Activated naive CD4-positive, alpha-beta T cell treated with anti-CD3 and anti-CD28 coated beads, Interleukin-2, amount 10 ng/mL, durations not matched to agents 5 hours and 36 hours (primary cell): ENCODE measurements around the gene HNRNPA1. TPM values are rescaled to one million over a fixed set of nuclear protein-coding genes. Genes with fewer than 3 reads are reported as not detected.

Experiments
- total RNA-seq, 2 experiments: library from RNA; stranded (reverse); gene quantifications; one replicate each; pipeline ENCODE4 v1.2.3, GENCODE V29; 2021

HNRNPA1 gene
- total RNA-seq, result 1,000 to 10,000 TPM; 1,867 to 1,876 TPM

DNA sequence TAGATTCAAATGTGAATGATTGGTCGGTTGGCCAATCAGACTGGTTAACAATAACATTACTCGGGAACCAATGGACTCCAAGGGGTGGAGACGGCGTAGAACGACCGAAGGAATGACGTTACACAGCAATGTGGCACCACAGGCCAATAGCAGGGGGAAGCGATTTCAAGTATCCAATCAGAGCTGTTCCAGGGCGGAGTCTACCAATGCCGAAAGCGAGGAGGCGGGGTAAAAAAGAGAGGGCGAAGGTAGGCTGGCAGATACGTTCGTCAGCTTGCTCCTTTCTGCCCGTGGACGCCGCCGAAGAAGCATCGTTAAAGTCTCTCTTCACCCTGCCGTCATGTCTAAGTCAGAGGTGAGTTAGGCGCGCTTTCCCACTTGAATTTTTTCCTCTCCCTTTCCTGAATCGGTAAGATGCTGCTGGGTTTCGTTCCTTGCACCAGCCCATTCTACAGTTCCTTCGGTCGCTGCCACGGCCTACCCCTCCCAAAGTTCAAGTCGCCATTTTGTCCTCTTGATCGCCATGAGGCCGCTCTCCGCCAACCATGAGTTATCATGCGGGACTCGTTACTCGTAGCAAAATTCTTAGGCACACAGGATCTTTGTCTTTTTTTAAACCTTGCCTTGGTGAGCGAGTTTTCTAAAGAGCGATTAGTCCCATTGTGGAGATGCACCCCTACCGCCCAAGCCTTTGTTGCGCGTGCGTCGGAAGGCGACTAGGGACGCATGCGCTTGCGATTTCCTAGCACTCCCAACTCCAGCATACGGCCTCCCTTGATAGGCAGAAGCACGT lies at the start of gene HNRNPA1:
HNRNPA1 (plus strand) TSS at position 259 of the 793 bp plus-strand sequence; CDS start at position 341, 82 bp downstream.

DNA sequence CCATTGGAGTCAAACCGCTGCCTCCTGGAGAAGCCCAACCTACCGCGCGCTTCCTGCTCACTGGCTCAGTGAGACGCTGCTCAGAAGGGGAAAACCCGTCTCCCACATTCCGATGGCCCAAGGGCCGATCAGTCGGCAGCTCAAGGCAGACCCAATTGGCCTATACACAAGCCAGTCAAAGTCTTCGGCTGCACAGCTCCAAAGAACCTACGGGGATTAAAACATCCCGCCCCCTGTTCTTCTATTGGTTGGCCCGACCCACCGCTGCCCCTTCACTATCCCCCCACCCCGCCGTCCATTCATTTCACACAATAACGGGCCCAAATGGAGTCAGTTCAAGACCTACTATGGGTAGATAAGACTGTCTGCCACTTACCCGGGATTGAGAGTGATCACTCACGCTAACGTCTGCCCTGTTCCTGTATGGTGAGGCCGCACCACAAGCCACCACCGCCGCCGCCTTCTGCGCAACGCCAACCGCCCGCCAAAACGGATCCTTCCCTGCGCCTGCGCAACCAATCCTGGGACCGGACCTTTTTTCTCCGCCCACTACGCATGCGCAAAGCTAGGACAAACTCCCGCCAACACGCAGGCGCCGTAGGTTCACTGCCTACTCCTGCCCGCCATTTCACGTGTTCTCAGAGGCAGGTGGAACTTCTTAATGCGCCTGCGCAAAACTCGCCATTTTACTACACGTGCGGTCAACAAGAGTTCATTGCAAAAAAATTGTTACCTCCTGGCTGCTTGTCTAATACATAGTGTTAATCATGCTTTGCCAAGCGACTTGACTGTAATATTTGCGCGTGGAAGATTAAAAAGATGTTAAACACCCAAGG lies 676 bp upstream of the HNRNPA1 start, which contains the start of gene CBX5:
CBX5 (minus strand) TSS at position 491 of the 836 bp plus-strand sequence. CDS start 22,472 bp downstream, outside the sequence.

DNA sequence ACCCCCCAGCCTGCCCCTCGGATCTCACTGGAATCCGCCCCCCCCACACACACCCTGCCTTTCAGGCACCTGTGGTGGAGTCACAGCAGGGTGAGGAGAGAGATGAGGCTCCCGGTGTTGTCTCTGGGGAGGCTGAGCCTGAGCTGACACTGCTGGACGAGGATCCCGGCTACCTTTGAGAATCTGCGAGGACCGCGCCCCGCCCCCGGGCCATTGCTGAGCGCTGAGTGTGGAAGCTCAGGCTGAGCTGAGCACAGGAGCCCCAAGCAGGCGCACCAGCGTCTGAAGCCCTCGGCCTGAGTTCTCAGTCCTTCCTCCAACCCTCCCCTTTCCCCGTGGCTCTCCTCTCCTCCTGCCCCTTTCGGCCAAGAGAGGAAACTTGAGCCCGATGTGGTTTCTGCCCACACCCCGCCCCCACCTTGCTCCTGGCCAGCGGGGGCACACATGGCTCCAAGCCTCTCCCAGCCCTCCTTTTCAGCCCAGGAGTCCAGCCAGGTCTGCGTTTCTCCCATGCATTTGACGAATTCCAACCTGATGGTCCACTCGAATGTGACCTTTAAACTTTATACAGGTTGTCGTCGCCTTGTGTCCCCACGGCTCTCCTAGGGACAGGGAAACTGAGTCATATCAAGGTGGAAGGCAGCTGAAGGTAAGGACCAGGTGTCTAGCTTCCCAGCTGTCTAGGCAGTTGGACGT lies 20.4 kb downstream of the HNRNPA1 start, which contains the start of gene NFE2:
NFE2 (minus strand) TSS at position 284 of the 696 bp plus-strand sequence. CDS start 5,767 bp downstream, outside the sequence.

DNA sequence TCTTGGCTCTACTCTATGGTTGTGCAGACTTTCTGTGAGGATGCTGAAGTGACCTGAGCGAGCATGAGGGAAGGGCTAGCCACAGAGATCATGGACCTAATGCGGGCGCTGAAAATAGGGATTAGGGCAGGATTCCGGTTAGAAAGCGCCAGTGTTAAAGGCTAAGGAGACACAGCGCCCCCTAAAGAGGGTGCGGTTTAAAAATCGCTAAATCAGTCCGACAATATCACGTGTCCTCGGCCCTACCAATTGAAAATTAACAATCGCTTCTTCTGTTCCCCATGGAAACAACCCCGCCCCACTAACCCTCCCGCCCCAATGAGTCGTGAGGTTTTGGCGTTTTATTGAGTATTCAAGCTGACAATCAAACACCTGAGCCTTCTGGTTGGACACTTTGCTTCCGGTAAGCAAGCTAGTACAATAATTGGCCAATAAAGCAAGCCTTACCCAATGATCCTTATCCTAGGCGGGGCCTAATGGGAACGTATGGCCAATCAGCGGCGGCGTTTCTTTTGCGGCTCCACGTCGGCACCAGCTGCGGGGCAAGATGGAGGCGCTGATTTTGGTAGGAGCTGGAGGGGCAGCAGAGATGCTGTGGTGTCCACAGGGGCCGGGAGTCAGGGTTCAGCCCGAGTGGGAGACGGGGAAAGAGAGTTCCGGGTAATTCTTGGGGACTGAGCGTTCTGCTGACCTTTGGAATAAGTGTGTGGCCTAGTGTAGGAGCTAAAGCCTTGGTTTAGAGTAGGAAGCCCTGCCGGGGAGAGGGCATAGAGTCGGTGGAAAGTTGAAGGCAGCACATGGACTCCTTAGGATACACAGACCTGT lies 44.3 kb downstream of the HNRNPA1 start, which contains the start of gene COPZ1:
COPZ1 (plus strand) TSS at position 515 of the 825 bp plus-strand sequence; CDS start at position 548, 33 bp downstream.

Other genes starting within 250 kb of the HNRNPA1 start
- not detected for gene HOXC5, start 247.7 kb upstream of the HNRNPA1 start, total RNA-seq
- under 1 TPM in 1 of 2 experiments, not detected in 1; 0.17 TPM for gene HOXC4, start 226.9 kb upstream of the HNRNPA1 start, total RNA-seq
- 10 to 100 TPM; 24.1 to 25.0 TPM for gene SMUG1, start 91.7 kb upstream of the HNRNPA1 start, total RNA-seq
- gene CBX5, start 604 bp upstream of the HNRNPA1 start, total RNA-seq, result 100 to 1,000 TPM; 123 to 131 TPM
- not detected for gene NFE2, start 20.3 kb downstream of the HNRNPA1 start, total RNA-seq
- 100 to 1,000 TPM; 117 to 122 TPM for gene COPZ1, start 44.4 kb downstream of the HNRNPA1 start, total RNA-seq
- under 1 TPM; 0.18 to 0.31 TPM for gene GPR84, start 83.8 kb downstream of the HNRNPA1 start, total RNA-seq
- gene ZNF385A, start 104.0 kb downstream of the HNRNPA1 start, total RNA-seq, result under 1 TPM; 0.29 to 0.35 TPM
- 100 to 1,000 TPM in 1 of 2 experiments, 10 to 100 TPM in 1; 97.7 to 106 TPM for gene ITGA5, start 138.5 kb downstream of the HNRNPA1 start, total RNA-seq
- gene GTSF1, start 192.9 kb downstream of the HNRNPA1 start, total RNA-seq, result 1 to 10 TPM; 8.7 to 9.2 TPM
- gene NCKAP1L, start 217.0 kb downstream of the HNRNPA1 start, total RNA-seq, result 100 to 1,000 TPM; 170 to 173 TPM